Activated effector memory CD4-positive, alpha-beta T cell treated with anti-CD3 and anti-CD28 coated beads, Interleukin-2, amount 50 U/mL, for 16 hours (primary cell): ENCODE measurements around the gene UBXN6.

Source experiments
- DNase-seq: peaks from one replicate; pipeline ENCODE4 v3.0.0-alpha.2; 2020

UBXN6 gene

DNA sequence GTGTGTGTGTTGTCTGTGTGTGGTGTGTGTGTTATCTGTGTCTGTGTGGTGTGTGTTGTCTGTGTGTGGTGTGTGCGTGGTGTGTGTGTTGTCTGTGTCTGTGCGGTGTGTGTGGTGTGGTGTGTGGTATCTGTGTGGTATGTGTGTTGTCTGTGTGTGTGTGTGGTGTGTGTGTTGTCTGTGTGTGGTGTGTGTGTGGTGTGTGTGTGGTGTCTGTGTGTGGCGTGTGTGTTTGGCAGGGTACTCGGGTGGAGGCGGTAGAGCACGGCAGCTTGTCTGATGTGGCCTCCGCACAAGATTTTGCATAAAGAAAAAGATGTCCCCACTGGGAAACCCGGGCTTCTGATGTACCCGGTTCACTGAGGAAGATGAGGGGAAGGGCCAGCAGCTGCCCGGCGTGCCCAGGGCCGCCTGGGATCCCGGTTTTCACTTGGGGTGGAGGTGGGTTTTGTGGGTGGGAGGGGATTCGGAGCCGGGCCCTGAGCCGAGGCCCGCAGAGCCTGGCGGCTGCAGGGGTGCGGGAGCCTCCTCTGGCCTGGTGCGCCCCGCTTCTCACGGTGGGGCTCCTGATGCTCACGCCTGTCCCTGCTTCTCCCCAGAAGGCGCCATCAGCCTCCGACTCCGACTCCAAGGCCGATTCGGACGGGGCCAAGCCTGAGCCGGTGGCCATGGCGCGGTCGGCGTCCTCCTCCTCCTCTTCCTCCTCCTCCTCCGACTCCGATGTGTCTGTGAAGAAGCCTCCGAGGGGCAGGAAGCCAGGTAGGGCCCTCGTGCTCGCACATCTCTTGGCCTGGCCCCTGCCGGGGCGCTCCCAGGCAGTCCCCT is 35.7 kb upstream of the UBXN6 start:
- no peak for DNase-seq

DNA sequence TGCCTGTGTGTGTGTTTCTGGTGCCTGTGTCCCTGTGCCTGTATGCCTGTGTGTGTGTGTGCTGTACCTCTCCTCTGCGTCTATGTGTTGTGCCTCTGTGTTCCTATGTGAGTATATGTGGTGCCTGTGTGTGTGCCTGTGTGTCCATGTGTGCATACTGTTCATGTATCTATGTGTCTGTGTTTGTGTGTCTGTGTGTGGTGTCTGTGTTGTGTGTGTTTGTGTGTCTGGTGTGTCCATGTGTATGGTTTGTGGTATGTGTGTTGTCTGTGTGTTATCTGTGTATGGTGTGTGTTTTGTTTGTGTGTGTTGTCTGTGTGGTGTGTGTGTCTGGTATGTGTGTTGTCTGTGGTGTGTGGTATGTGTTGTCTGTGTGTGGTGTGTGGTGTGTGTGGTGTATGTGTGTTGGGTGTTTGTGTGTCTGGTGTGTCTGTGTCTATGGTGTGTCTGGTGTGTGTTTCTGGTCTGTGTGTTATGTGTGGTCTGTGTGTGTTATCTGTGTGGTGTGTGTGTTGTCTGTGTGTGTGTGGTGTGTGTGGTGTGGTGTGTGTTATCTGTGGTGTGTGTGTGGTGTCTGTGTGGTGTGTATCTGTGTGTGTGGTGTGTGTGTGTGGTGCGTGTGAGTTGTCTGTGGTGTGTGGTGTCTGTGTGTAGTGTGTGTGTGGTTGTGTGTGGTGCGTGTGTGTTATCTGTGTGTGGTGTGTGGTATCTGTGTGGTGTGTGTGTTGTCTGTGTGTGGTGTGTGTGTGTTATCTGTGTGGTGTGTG is 34.9 kb upstream of the UBXN6 start:
- DNase-seq = no peak

DNA sequence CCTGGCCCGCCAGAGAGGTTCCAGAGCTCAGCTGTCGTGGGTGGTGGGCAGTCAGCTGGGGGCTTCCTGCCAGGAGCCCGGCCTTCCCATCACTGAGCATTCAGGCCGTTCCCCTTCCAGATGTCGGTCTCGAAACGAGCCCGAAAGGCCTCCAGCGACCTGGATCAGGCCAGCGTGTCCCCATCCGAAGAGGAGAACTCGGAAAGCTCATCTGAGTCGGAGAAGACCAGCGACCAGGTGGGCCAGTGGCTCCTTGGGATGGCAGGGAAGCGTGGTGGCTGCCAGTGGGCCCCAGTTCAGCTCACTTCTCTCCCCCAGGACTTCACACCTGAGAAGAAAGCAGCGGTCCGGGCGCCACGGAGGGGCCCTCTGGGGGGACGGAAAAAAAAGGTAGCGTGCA is 33.9 kb upstream of the UBXN6 start:
- no peak for DNase-seq

DNA sequence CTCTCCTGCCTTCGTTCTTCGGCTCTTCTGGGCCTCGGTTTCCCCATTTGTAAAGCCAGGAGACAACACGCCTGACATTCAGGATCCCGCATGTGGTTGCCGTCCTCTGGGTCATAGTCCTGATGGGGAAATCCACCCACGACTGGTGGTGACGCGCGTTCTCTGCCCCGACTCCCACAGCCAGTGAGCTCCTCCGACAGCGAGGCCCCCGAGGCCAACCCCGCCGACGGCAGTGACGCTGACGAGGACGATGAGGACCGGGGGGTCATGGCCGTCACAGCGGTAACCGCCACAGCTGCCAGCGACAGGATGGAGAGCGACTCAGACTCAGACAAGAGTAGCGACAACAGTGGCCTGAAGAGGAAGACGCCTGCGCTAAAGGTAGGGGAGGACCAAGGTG is 30.9 kb upstream of the UBXN6 start:
- no peak for DNase-seq

DNA sequence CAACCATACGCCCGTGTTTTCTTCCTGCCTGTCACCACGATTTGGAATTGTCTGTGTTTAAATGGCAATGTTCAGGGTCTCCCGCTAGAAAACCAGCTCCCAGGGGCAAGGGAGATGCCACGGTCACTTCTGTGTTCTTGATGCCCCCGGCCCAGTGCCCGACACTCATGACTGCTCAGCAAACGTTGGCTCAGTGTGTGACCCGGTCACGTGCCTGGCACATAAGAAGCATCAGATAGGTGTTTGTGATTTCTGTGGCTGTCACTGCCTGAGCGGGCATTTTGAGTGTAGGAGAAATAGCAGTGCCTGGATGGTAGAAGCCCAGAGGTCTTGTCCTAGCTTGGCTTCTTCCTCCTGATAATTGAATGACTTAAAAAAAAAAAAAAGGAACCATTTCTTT is 30.0 kb upstream of the UBXN6 start:
- DNase-seq = no peak

DNA sequence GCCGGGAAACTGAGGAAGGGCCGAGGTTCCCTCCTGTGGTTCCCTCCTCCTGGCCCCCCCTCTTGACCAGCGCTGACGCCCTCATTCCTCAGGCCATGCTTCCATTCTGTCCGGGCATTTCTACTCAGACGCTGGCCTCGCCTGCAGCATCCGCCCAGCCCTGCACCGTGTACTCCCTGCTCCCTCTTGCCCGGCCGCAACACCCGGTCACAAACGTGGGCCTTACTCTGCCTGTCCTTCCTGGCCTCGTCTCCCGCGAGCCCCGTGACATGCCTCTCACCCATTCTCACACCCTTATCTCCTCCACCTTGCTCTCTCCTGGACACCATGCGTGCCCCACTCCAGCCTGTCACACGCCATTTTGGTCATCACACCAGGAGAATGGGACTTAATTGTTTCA is 25.8 kb upstream of the UBXN6 start:
- no peak for DNase-seq

DNA sequence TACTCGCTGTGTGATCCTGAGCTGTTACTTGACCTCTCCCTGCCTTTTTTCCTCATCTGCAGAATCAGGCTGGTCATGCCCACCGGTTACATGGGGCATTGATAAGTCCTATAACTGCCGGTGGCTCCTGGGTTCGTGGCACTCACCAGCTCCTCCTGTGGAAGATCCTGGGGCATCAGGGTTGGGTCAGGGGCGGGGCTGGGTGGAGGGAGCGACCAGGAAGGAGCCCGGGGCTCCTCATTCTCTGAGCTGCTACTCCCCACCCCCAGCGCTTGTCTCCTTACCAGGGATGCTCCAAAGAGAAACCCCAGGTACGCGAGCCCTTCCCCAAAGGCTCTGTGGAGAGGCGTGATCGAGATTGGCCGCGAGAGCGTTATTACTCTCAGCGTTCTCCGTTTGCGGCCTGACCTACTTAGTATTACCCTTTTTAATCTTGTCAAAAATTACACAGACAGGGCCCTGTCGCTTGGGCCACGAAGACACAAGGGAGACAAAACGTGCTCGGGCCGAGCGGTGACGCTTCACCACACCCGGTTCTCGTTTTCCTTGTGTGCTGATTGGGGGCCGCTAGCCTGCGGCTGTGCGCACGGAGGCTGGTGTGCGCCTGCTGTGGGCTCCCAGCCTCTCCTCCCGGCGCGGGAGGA is 25.2 kb upstream of the UBXN6 start:
- no peak for DNase-seq

DNA sequence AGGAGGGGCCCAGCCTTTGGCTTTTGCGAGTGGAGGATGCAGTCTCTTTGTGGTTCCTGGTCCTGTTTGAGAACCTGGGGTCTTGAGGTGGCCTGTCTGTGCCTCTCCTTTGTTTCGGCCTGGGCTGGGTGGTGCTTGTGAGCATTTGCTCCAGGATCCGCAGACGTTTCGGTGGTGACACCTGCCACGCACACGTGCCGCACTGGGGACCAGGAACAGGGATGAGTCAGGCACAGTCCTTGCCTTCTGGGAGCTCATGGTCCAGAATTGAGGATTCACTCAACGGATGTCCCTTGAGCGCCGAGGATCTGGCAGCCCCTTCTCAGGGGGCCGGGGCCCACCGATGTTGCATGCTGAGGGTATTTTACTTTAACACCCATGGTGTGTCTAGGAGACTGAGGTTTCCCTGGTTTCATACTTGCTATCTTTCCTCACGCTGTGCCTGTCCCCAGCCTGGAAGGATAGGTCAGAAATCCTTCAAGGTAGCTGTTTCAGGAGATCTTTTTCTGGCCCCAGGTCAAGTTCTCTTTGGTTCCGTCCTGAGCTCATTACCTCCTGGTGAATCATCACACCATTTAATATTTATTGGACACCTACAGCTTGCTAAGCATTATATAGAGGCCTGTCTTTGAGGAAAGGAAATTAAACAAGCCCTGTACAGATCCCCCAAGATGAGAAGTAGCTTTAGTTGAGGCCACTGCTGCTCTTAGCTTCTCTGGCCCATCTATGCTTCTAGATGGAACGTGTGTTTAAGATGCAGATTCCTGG is 19.6 kb upstream of the UBXN6 start:
- no peak for DNase-seq

DNA sequence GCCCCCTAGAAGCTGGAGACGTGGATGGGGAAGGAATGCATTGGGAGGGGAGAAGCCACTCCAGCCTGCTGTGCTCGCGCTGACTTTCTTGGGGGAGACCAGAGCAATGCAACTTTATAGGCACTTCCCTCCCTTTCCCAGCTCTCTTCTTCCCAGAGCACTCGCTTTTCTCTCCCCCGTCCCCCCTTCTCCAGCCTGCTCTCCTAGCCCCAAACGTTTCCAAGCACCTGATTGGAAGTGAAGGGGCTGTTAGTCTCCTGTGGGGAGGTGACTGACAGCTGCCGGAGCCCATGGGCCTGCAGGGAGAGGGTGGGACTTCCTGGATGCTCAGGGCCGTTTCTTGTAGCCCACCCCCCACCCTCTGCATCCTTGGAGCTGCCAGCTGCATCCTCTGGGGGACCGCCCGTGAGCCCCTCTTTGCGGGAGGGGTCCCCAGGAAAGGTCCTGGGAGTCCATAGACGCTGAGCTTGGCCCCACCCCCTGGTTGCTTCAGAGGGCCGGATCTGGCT is 17.0 kb upstream of the UBXN6 start:
- no peak for DNase-seq

DNA sequence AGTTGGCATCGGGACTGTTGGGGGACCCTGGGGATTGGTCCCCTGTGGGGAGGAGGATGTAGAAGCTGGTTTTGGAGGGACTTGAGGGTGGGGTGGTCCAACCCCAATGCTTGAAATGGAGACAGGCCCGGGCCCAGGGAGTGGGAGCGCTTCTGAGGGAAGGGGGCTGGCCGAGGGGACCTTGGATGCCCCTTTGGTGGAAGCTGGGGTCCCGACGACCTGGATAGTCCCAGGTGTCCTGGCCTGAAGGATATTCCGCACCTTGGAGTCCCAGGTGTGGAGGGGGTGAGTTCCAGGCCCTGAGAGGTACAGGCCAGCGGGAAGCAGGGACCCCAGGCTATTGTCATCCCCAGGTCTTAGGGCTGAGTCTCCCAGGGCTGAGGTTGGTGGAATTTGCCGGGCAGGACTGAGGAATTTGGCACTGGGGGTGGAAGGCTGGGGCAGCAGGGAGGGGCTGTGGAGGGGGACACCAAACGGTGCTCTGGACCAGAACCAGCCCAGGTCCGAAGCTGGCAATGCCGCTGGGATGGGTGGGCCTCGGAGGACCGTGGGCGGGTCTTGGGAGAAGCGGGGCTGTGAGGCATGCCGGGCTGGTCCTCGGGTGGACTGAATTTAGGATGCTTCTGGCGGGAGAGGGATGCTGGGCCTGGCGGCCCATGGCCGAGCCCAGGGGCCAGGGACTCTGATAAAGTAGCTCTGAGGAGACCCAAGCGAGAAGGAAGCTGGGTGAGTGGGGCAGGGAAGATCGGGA is 16.3 kb upstream of the UBXN6 start:
- no peak for DNase-seq

DNA sequence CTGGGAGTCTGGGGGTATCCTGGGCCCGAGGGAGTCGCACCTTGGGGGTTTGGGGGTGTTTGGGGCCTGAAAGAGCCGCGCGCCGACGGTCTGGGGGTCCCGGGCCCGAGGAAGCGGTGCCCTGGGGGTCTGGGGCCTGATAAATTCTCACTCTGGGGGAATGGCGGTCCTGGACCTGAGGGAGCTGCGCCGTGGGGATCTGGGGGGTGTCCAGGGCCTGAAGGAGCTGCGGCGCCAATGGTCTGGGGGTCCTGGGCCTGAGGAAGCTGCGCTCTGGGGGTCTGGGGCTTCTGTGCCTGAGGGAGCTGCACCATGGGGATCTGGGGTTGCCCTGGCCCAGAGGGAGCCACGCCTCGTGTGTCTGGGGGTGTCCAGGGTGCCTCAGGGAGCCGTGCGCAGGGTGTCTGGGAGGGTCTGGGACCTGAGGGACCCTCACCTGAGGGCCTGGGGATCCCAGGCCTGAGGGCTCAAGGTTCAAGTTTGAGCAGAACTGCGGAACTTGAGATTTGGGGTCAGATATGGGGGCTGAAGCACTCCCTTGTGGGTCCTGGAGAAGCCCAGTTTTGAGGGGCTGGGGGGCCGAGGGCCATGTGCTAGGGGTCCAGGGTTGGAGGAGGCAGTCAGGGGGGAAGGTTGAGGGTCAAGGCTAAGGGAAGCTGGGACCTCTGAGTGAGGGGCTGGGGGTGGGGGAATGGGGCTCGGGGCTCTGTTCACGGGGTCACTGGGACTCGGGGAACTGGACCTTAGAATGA is 15.6 kb upstream of the UBXN6 start:
- no peak for DNase-seq

DNA sequence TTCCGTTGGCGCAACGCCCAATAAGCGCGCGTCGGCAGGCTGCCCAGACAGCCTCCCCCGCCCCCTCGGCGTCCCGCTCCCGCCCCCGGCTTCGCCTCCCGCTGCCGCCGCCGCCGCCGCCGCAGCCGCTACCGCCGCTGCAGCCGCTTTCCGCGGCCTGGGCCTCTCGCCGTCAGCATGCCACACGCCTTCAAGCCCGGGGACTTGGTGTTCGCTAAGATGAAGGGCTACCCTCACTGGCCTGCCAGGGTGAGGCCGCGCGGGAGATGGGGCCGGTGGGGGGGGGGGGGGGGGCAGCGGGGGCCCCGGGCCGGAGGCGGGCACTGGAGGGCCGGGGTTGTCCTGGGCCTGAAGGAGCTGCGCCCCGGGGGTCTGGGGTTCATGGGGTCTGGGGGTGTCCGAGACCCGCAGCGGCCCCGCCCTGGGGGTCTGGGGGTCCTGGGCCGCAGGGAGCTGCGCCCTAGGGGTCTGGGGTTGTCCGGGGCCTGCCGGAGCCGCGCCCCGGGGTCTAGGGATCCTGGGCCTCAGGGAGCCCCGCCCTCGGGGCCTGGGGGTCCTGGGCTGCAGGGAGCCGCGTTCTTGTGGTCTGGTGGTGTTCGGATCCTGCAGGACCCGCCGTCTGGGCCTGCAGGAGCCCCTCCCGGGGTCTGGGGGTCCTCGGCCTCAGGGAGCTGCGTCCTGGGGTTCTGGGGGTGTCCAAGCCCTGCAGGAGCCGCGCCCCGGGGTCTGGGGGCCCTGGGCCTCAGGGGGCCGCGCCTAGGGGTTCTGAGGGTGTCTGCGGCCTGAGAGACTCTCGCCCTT is 14.8 kb upstream of the UBXN6 start, which contains the start of gene HDGFL2:
TSS of gene HDGFL2 (plus strand) at position 124 of the 801 bp plus-strand sequence. CDS start at position 178, 54 bp downstream.
- no peak for DNase-seq

DNA sequence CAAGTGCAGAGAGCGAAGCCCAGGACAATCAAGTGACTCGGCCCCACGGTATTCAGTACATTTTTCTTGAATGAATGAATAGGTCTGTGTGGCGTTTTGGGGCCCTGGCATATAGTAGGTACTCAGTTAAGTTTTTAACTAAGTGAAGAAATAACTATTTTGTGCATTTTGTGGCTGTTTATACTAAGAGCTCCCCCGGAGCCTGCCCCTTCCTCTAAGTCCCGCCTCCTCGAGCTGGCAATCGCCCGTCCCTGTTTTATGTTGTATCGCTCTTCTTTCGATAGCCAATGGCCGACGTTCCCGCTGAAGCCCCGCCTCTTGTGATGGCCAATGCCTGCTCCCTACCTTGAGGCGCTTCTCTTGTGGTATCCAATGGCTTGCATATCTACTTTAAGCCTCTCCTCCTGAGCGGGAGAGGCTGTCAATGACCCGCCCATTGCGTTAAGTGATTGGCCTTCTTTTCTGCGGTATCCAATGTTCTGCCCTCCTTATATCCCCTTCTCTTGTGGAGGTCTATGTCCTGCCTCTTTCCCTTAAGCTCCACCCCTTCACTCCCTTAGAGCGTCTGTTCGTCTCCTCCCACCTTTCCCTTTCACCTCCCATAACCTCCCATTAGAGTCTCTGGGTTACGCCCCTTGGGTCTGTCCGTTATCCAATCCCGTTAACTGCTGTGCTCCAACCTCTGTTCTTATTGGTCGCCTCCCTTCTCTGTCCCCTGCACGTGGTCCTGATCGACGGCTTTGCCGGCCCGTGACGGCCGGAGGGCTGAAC is 14.0 kb upstream of the UBXN6 start:
- DNase-seq = peak; percentile 99

DNA sequence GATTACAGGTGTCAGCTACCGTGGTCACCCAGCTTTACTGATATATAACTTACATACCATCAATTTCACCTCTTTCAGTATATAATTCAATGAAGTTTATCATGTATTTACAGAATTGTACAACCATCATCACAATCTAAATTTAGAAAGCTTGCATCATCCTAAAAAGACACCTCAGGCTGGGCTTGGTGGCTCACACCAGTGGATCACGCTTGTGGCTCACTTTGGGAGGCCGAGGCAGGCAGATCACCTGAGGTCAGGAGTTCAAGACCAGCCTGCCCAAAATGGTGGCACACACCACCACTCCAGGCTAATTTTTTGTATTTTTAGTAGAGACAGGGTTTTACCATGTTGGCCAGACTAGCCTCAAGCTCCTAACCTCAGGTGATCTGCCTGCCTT is 10.2 kb upstream of the UBXN6 start:
- DNase-seq = no peak

DNA sequence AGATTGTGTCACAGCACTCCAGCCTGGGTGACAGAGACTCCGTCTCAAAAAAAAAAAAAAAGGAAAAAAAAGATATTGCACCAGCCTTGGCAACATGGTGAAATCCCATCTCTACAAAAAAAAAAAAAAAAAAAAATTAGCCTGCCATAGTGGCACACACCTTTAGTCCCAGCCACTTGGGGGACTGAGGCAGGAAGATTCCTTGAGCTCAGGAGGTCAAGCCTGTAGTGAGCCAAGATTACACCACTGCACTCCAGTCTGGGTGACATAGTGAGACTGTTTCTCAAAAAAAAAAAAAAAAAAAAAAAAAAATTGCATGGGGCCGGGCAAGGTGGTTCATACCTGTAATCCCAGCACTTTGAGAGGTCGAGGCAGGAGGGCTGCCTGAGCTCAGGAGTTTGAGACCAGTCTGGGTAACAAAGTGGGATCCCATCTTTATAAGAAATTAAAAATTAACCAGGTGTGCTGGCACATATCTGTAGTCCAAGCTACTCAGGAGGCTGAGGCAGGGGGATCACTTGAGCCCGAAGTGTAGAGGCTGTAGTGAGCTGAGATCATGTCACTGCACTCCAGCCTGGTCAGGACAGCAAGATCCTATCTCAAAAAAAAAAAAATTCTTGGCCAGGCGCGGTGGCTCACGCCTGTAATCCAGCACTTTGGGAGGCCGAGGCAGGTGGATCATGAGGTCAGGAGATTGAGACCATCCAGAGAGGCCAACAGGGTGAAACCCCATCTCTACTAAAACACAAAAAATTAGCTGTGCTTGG is 7.4 kb upstream of the UBXN6 start:
- DNase-seq = no peak

DNA sequence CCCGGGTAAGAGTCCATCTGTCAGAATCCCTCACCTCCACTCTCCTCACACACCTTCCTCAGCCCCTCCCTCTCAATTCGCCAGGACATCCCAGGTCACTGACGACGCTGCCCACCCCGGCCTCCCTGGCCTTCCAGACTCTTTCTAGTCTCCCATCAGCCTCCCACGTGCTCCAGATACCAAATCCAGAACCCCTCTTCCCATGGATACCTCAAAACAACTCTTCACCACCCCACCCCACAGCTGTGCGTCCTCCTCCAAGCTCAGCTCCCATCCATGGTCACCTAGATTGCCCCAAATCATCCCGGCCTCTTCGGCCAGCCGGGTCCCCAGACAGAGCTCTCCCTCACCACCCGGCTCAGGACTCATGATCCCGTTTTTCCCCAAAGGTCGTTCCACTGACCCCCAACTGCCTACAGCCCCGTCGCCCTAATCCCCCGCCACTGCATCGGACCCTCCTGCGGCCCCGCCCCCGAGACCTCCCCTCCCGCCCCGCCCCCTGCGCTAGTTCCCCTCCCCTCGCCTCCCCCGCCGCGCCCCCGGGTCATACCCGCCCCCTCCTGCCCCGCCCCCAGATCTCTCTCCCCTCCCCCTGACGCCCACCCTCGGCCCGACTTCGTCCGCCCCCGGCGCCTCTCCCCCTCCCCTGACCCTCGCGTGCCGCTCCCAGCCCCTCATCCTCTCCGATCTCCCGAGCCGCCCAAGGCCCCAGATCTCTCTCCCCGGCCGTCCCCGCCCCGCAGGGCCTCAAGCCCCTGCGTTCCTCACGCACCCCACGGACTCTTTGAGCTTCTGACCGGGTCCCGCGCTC is 546 bp downstream of the UBXN6 start:
- peak; percentile 79 for DNase-seq

DNA sequence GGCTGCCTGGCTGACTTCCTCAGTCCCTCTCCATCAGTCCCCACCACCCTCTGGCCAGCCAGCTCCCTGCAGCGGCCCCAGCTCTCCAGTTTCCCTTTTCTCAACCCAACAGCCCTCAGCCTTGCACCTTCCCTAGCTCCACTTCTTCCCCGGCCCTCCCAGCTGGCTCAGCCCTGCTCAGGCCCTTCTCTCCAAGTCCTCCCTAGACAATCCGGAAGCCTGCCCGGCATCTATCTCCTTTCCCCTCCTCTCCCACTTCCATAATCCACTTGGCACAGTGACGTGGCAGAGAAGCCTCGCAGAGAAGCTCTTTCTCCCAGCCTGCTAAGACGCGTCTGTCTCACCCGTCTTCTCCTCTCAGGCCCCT is 1.1 kb downstream of the UBXN6 start:
- no peak for DNase-seq
